GM18909 (cell line): ENCODE data around the gene SOX14.

ENCODE experiments used
- ATAC-seq: cut with Tn5 transposase; IDR thresholded peaks from one replicate; pipeline ENCODE4 v1.9.1; 2021; ENCODE audit warnings: mild to moderate bottlenecking; ENCODE audit not compliant: unreplicated experiment, poor library complexity

SOX14 gene

DNA sequence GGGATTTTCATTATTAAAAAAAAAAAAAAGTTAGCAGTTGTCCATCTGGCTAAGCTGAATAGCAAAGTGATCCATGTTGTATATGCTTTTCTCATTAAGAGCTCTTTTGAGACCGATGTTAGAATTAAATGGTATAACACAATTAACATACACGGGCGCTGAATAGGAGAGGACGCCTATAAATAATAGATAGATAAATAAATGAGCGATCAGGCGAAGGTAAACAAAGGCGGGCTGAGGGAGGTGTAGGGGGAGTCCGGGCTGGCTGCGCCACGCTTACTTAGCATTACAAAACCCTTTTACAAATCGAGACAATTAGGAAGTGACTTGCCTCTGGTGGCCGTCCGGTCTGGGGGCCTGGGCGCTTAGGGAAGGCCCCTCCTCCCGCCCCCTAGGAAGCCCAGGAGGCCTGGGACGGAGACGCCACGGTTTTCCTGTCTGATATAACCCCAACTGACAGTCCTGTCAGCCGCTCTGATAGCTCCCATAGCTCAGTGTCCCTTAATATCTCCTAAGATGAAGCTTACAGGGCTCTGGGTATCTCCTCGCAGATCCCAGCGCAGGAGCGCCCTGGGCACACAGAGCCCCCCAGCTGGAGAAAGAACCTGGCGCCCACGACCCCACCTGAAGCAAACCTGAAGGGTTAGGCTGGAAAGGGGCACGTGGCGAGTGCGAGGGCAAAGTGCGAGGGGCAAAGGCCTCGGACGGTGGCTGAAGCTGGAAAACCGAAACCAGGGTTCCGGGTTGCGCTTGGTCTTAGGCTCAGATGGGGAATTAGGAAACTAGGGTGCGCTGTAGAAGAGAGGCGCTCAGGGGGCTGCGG lies 3.6 kb downstream of the SOX14 start:
- no peak for ATAC-seq

DNA sequence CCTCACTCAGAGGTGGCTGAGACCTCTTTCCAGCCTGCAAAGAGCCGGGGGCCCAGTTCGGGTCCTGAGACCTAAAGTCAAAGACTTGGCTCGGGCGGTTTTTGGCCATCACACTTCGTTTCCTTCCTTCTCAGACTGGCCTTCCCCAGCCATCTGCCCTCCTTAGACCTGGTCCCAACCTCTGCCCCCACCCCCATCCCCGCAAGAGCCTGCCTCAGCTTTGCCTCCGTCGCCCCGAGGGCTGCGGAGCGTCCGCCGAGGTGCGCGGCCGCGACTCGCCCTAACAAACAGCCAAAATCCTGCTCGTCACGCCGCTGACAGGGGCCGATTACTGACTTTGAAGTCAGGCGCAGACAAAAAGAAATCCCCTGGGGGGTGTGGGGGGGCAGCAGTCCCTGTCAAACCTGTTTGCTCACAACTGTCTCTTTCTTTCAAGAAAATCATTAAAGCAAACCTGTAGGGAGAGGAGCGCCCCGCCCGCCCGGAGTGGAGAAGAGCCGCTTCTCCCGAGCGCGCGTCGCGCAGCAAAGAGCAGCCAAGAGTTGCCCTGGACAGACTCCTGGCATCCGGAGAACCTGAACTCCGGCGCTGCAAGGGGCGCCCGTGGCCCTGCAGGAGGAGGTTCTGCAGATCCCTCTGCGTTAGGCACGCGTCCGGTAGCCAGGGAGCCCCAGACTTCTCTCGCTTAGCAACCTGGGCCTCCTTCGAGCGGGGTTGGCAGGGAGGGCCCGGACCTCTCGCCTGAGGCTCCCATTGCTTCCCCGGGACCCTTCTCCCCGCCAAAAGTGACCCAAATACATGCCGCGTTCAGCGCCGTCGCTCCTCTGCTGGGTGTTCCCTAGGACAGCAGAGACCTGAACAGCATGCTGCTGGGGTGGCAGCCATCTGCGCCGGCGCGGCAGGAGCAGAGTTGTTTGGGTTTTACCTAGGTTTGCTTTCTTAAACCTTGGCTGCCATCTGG lies 4.5 kb downstream of the SOX14 start:
- no peak for ATAC-seq

DNA sequence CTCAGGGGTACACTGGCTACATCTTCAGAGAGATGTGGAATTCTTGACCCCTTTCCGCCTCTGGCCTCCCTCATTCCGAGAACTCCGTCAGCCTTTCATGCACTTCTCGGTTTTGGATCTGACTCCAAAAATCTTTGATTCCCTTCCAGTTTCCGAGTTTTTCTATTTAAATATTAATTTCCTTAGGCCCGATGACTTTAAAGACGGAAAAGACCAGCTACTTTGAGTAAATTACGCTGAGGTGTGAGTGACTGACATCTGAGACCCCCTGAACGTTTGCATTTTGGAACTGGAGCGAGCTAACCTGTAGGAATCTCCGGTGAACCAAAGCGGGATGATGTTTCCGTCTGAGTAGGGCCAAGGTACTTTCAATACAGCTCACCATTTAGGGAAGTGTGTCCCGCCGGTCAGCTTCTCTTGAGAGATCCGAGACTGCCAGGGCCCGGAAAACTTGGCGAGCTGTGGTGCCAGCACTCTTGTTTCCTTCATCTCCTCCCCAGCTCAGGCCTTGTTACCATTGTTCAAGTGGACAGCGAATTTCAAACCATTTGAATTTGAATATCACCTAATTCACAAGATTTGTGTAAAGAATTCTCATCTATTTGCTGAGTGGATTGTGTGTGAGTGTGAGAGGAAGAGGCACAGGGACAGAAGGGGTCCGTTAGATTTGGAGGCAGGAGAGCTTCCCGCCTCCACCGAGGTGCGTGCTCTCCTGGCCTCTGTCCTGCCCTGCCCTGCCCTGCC lies 5.4 kb downstream of the SOX14 start:
- no peak for ATAC-seq

DNA sequence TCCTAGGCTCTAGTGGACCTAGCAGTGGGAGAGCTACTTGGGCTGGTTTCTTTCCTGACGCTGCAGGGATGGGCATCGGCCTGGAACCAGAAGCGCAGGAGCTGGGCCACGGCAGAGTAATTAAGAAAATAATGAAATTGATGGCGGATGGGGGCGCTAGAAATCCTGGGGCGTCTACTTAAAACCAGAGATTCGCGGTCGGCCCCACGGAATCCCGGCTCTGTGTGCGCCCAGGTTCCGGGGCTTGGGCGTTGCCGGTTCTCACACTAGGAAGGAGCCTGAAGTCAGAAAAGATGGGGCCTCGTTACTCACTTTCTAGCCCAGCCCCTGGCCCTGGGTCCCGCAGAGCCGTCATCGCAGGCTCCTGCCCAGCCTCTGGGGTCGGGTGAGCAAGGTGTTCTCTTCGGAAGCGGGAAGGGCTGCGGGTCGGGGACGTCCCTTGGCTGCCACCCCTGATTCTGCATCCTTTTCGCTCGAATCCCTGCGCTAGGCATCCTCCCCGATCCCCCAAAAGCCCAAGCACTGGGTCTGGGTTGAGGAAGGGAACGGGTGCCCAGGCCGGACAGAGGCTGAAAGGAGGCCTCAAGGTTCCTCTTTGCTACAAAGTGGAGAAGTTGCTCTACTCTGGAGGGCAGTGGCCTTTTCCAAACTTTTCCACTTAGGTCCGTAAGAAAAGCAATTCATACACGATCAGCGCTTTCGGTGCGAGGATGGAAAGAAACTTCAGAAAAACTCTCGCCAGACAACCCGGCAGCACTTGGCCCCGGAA lies 6.1 kb downstream of the SOX14 start:
- ATAC-seq = no peak

DNA sequence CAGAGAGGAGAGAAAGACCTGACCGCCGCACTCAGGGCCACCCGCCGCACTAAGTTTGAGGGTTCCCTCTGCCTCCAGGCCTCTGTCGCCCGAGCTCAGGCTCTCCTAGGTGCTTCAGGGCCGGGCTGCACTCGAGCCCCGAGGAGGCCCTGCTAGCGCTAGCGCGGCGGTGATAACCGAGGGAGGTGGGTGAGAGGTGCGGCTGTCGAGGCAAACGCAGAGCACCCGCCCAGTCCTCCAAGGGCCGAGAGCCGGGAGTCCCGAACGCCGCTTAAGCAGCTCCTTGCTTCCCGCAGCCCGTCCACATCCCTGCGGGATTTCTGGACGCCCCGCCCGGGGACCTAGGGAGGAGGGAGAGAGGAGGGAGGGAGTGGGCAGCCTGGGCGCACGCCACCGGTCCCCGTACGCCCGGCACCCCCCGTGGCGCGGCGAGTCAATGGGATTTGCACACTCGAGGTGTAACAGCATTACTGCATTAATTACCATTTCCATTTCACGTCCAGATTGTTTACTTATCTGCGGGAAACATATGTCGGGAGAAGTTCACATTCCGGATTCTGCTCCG lies 6.8 kb downstream of the SOX14 start:
- ATAC-seq = no peak

DNA sequence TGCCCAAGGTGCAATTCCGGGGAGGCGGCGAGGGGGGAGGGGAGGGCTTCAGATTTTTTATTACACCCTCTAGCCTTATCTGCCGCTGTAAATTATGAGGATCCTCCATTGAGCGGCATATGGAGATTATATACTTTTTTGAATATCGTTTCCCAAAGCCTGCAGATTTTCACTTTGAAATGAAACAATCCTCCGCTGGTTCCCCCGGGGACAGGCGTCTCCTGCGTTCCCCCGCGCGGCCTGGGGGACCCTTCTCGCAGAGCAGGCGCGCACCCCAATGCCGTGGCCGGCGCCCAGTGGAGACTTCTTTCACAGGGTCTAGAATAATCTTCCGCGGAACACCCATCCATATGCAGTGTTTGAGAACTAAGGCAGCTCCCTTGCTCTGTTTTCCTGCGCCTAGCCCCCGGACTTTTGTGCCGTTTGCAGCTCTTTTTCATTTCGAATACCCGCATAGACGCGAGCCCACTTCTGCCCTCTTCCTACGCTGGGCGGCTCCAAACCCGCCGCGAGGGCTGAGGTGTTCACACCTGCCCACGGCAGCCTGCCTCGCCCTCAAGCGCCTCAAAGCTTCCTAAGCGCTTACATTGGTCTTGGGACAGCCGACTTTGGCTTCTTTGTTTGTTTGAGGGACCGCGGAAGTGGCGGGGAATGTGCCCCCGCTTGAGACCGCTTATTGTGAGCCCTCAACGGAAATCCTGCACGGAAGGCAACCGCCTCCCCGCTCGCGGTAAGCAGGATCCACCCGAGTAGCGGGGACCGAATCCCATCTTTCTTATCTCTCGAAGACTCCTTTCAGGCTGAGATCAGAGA lies 7.5 kb downstream of the SOX14 start:
- ATAC-seq = no peak

DNA sequence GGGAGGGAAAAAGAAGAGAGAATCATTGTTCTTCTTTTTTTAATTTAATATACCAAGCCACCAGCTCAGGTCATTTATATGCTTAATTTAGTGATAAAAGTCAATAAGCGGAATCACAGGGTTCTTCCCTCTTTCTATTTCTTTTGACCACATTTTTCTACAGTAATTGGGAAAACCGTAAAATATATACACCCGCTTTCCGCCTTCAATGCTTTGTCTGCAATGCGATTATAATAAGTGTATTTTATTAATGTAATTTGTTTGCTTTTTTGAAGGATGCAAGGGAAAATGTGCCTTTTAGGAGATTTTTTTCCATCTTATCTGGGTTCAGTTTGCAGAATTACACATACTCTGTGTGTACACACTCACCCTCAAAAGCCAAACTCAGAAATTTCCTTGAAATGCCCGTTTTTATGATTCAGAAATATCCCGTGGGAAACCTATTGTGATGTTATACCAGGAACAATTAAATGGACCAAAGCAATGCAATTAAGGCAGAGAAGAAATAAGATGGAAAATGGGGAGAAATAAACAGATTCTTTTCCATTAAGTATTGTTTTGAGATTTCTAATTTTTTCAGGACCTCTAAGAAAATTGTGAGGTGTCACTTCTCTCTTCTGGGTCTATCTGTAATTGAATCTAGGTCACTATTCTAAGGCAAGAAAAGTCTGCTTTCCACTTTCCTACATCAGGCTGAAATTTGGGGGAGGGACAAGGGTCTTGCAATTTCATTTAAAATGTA lies 8.3 kb downstream of the SOX14 start:
- ATAC-seq = no peak

DNA sequence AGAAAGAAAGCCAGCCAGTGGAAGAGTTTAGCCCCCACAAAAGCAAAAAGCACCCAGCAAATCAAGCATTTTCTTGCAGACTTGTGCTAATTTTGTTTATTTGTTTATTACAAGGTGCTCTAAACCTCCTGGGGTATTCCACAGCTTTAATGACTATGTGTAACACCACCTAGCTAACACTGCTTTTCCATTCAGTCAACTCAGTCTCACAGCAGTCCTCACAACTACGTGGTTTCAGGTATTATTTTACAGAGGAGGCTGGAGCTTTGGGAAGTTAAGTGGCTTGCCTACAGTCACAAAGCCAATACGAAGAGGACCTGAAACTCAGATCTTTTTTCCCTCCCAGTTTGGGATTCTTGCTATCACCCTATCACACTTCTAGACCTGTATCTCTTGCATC lies 14.8 kb downstream of the SOX14 start:
- ATAC-seq = no peak

DNA sequence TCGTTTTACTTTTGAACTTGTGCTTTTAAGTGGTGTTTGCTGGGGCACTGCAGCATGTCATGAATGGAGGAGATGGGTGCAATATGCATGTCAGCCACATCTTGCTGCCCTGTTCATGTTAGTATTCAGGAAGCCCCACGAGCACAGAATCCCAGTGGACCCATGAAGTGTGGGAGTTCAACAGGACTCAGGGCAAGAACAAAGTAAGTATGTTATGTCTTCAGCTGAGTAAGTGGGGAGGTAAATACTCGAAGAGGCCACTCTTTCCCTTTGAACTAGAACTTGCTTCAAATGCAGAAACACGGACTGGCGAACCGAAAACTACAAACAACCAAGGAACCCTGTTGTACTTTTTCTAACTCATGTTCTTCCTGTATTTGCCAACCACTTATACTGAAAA lies 23.4 kb downstream of the SOX14 start:
- ATAC-seq = no peak

DNA sequence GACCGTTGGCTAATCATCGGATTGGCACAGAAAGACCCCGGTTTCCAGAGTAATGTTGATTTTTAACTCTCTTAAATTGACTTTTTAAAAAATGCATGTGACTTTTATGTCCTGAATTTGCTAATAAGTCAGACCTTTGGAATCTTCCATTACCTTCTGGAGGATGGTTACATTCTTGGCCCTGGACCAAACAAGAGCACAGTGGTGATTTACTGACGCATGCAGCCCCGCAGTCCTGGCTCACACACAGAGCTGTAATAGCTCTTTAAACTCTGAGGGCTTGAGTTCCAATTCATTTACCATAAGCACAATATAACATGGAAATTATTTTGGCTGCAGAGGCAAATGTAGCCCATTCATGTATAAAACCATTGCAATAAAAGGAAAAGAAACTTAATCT lies 25.1 kb downstream of the SOX14 start:
- ATAC-seq = no peak

DNA sequence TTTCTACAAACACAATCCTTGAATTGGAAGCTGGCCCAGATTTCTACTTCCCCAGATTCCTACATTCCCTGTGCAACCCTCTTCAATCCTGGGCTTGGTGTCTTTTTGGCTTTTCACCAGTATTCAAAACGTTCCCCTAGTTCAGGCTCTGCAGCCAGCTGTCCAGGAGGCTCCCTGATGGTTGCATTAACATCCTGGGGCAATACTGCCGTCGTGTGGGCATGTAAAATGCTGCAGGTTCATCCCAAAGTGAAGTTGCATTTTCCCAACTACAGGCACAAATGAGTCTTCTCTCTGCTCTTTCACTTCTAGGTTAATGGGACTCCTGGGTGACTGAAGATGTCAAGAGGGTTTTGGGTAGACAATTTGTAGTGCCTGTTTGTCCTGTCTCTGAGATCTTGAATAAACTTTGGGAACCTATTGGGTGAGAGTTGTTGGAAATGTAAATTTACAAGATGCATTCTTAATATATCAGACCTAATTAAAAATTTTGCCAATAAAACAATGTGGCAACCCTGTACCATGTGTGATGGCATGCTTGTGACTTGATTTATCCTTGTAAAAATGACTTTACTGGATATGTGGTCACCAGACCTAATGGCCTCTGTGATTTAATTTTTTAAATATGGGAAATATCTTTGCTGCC lies 28.6 kb downstream of the SOX14 start:
- ATAC-seq = no peak

DNA sequence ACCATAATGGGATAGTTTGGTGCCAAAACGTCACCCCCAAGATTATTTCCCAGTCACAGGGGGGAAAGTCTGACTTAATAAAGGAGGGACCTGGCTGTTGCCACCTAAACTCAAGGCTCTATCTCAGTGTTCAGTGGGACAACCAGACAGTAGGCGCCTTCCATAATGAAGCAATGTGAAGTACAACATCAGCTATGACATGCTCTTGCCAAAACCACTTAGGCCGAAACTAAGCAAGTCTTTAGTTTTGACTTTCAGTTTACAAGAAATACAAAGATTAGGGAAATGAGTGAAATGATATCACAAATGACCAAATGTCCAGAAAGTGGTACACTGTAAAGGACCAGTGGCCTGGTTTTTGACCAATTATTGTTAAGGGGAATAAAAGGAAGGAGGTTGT lies 32.9 kb downstream of the SOX14 start:
- peak; percentile 65 for ATAC-seq

DNA sequence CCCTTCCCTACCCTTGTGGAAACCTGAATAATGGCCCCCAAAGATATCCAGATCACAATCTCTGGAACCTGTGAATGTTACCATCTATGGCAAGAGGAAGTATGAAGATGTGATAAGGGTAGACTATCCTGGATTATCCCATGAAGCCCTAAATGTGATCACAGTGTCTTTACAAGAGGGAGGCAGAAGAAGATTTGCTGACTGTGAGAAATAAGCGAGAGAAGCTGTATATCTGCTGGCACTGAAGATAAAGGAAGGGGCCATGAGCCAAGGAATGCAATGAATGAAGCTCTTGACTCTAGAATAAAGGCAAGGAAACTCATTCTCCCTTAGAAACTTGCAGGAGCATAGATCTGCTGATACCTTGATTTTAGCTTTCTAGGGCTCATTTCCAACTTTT lies 39.1 kb downstream of the SOX14 start:
- ATAC-seq = no peak

DNA sequence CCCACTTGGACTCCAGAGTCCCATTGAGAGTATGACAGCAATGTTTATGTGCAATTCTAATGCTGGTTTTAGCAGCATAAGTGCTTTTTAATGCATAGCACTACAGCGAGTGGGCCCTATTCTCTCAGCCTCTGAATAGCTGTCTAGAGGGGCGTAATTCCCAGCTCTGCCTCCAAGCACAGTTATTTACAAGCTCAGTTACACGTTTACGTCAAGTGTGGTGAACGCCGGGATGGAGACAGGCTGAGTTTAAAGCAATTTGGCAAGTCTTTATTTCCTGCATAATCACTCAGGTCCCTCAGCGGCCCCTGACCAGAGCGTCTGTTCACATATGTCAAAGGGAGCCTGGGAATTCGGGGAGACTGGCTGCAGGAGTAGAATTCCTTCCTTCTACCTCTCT lies 43.9 kb downstream of the SOX14 start:
- ATAC-seq = no peak

DNA sequence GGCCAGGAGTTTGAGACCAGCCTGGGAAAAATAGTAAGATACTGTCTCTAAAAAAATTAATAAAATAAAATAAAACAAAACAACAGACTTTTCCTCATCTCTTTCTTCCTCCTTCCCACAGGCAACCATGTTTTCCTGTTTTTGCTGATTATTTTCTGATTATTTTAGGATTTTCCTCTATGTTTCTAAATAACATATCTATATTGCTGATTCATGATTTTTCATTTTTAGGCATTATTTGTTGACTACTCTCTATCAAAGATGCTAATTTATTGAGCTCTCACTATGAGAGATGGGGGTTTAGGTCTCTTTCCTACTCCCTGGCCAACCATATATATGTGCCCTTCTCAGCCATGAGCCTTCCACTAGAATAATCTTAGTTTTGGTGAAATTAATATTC lies 45.4 kb downstream of the SOX14 start:
- ATAC-seq = no peak

DNA sequence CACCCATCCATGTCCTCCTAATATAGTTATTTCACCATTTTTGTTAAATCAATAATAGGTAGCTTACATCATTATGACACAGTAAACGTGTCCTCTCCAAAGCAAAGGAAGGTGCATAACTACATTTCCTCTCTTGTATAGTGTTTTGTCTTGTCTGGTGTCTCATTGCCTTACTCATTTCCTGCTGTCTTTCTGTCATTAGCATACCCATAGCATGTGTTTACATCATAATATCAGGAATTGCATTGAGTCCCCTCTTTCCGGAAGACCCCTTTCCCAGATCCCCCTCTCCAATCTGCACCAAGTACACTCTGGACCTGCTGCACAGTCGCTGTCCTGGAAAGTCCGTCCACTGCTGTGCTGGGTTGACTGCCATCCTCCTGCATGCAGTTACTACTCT lies 47.9 kb downstream of the SOX14 start:
- no peak for ATAC-seq

DNA sequence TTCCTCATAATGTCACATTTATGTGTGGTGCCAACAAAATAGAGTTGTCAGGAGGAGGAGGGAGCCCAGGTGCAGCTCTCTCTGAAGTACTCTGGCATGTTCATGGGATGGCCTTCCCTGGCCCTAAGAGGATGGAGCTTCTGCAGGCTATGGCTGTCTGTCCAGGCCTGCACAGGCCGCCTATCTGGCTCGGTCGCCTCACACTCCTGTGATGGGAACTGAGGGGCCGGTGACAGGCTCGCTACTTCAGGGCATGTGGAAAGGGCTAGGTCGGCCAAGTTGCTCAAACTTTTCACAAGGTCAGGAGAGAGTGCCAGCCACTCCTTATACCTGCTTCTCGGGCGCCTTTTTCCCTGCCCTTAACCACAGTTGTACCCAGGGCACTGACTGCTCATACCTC lies 51.1 kb downstream of the SOX14 start:
- ATAC-seq = no peak
